ENCODE data around the gene ACSF2.
"Not testable (repeated sequence)": the region's sequence is repeated elsewhere in the genome, so short reads cannot be mapped to it uniquely, and the experiment has no call there.

DNA sequence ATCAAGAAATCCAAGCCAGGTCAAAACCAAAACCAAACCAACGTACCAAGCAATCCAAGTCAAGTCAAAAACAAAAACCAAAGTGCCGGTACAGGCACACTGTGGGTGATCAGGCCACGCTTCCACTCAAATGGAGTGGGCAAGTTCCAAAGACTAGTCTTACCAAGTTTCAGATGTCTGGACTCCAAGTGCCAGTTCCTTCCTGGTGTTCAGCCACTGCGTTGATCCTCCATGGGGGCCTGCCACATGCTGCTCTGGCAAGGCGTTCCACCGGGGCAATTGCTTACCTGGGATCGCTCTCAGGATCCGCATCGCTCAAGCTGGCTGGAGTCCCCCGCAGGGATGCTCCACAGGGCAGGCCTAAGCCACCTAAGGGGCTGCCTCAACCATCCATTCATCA is 6.4 kb upstream of the ACSF2 start:
- not testable (repeated sequence) for TF ChIP-seq HNRNPUL1 (IDR thresholded peaks at IDR 0.05; ENCODE audit: low read depth, low read length); RAD51 (IDR thresholded peaks at IDR 0.05; ENCODE audit: borderline replicate concordance); ZNF121 (CRISPR knock-in tag; IDR thresholded peaks at IDR 0.05); ZBTB8A (CRISPR knock-in tag; IDR thresholded peaks at IDR 0.05; ENCODE audit: borderline replicate concordance, low read depth); FIP1L1 (IDR thresholded peaks at IDR 0.05; ENCODE audit: borderline replicate concordance, insufficient read depth, low read depth, low read length); ZNF564 (CRISPR knock-in tag; IDR thresholded peaks at IDR 0.05); TCF7L2 (IDR thresholded peaks at IDR 0.05; ENCODE audit: low read depth, low read length)
- TF ChIP-seq, protein P1, sequence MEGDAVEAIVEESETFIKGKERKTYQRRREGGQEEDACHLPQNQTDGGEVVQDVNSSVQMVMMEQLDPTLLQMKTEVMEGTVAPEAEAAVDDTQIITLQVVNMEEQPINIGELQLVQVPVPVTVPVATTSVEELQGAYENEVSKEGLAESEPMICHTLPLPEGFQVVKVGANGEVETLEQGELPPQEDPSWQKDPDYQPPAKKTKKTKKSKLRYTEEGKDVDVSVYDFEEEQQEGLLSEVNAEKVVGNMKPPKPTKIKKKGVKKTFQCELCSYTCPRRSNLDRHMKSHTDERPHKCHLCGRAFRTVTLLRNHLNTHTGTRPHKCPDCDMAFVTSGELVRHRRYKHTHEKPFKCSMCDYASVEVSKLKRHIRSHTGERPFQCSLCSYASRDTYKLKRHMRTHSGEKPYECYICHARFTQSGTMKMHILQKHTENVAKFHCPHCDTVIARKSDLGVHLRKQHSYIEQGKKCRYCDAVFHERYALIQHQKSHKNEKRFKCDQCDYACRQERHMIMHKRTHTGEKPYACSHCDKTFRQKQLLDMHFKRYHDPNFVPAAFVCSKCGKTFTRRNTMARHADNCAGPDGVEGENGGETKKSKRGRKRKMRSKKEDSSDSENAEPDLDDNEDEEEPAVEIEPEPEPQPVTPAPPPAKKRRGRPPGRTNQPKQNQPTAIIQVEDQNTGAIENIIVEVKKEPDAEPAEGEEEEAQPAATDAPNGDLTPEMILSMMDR (CRISPR knock-in tag; IDR thresholded peaks at IDR 0.05): not testable (repeated sequence)
- TF ChIP-seq, protein P2, sequence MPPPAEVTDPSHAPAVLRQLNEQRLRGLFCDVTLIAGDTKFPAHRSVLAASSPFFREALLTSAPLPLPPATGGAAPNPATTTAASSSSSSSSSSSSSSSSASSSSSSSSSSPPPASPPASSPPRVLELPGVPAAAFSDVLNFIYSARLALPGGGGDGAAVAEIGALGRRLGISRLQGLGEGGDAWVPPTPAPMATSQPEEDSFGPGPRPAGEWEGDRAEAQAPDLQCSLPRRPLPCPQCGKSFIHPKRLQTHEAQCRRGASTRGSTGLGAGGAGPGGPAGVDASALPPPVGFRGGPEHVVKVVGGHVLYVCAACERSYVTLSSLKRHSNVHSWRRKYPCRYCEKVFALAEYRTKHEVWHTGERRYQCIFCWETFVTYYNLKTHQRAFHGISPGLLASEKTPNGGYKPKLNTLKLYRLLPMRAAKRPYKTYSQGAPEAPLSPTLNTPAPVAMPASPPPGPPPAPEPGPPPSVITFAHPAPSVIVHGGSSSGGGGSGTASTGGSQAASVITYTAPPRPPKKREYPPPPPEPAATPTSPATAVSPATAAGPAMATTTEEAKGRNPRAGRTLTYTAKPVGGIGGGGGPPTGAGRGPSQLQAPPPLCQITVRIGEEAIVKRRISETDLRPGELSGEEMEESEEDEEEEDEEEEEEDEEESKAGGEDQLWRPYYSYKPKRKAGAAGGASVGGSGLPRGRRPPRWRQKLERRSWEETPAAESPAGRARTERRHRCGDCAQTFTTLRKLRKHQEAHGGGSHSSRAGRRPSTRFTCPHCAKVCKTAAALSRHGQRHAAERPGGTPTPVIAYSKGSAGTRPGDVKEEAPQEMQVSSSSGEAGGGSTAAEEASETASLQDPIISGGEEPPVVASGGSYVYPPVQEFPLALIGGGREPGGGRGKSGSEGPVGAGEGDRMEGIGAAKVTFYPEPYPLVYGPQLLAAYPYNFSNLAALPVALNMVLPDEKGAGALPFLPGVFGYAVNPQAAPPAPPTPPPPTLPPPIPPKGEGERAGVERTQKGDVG (CRISPR knock-in tag; IDR thresholded peaks at IDR 0.05; ENCODE audit: borderline replicate concordance): not testable (repeated sequence)

Measured in HepG2 (cell line).